ENCODE results near the gene PIP5K1B.

PIP5K1B gene

GRCh38 chr9:68947015-68947414, 242.0 kb downstream of the PIP5K1B start:
- DNase-seq (ENCODE audit: low read depth) = no peak
- H3K4me3 ChIP-seq (ENCODE audit: low read length) = no peak overlapping the region
- TF ChIP-seq CTCF (conservative IDR thresholded peaks at IDR 0.05; ENCODE audit: low read length) = no peak

- no peak for DNase-seq (ENCODE audit: low read depth)
- no peak overlapping the region for H3K4me3 ChIP-seq (ENCODE audit: low read length)
- TF ChIP-seq CTCF (conservative IDR thresholded peaks at IDR 0.05; ENCODE audit: low read length) = no peak
Measured at GRCh38 chr9:68947842-68948569, 243.0 kb downstream of the PIP5K1B start.

GRCh38 chr9:68949271-68950000, 244.4 kb downstream of the PIP5K1B start:
- TF ChIP-seq CTCF (conservative IDR thresholded peaks at IDR 0.05; ENCODE audit: low read length) = no peak
- no peak overlapping the region for H3K4me3 ChIP-seq (ENCODE audit: low read length)
- DNase-seq (ENCODE audit: low read depth) = peak; percentile 3

- H3K4me3 ChIP-seq (ENCODE audit: low read length) = no peak overlapping the region
- DNase-seq (ENCODE audit: low read depth) = no peak
- no peak for TF ChIP-seq CTCF (conservative IDR thresholded peaks at IDR 0.05; ENCODE audit: low read length)
Measured at GRCh38 chr9:68950188-68950587, 245.1 kb downstream of the PIP5K1B start.

GRCh38 chr9:68950689-68951088, 245.6 kb downstream of the PIP5K1B start:
- no peak overlapping the region for H3K4me3 ChIP-seq (ENCODE audit: low read length)
- TF ChIP-seq CTCF (conservative IDR thresholded peaks at IDR 0.05; ENCODE audit: low read length) = no peak
- DNase-seq (ENCODE audit: low read depth) = no peak

GRCh38 chr9:68951879-68952659, 247.0 kb downstream of the PIP5K1B start:
- no peak overlapping the region for H3K4me3 ChIP-seq (ENCODE audit: low read length)
- no peak for TF ChIP-seq CTCF (conservative IDR thresholded peaks at IDR 0.05; ENCODE audit: low read length)
- DNase-seq (ENCODE audit: low read depth) = no peak
